Thoracic aorta (tissue), 2 donors: ENCODE data around the gene ERCC2. TPM values are rescaled to one million over a fixed set of nuclear protein-coding genes. Genes with fewer than 3 reads are reported as not detected.

Experiments used
- ATAC-seq: fragments of 150-250 bp; one replicate; pipeline ENCODE4 v1.8.0; 2017; ENCODE audit warnings: low read depth; ENCODE audit not compliant: insufficient number of reproducible peaks, low FRiP score
- DNase-seq: peaks from one replicate; pipeline ENCODE4 v3.0.0-alpha.2; 2020; ENCODE audit warnings: low spot score
- H3K27ac ChIP-seq, 2 donors: fragments of 200-600 bp; sonication (generic); 1 replicate in 1 of 2; 2 replicates in 1 of 2; pipeline ENCODE4 v1.5.1; 2016; ENCODE audit warnings: mild to moderate bottlenecking in 2 of 2, moderate library complexity in 2 of 2
- H3K27me3 ChIP-seq: fragments of 200-600 bp; sonication (generic); replicated peaks from 2 replicates; pipeline ENCODE4 v1.6.0; 2016; ENCODE audit warnings: mild to moderate bottlenecking; ENCODE audit not compliant: insufficient read depth
- H3K36me3 ChIP-seq: fragments of 200-600 bp; sonication (generic); one replicate; pipeline ENCODE4 v1.5.1; 2016
- H3K4me1 ChIP-seq, 2 donors: fragments of 200-600 bp; sonication (generic); 1 replicate in 1 of 2; 2 replicates in 1 of 2; pipeline versions ENCODE4 v1.5.1 to v1.6.0; 2016; ENCODE audit warnings: low read depth in 2 of 2, mild to moderate bottlenecking in 1 of 2; ENCODE audit not compliant: control insufficient read depth in 1 of 2
- H3K4me3 ChIP-seq: fragments of 200-600 bp; sonication (generic); 2 replicates; pipeline ENCODE4 v1.5.1; 2016; ENCODE audit warnings: mild to moderate bottlenecking
- H3K9me3 ChIP-seq: fragments of 200-600 bp; sonication (generic); 2 replicates; pipeline ENCODE4 v1.5.1; 2016
- CTCF ChIP-seq: fragments of 200-600 bp; sonication (generic); IDR thresholded peaks from one replicate; pipeline ENCODE4 v1.5.1; 2019; ENCODE audit warnings: antibody characterized with exemption
- total RNA-seq, 2 donors: library from RNA; depleted of rRNA; stranded (reverse); fragments of >200 nt; gene quantifications; one replicate each; pipeline versions ENCODE4 v1.1.0 to v1.2.3, GENCODE V29; 2016

The ERCC2 gene
- total RNA-seq, 2 donors from 2014 or later: 11.6 to 18.3 TPM

DNA sequence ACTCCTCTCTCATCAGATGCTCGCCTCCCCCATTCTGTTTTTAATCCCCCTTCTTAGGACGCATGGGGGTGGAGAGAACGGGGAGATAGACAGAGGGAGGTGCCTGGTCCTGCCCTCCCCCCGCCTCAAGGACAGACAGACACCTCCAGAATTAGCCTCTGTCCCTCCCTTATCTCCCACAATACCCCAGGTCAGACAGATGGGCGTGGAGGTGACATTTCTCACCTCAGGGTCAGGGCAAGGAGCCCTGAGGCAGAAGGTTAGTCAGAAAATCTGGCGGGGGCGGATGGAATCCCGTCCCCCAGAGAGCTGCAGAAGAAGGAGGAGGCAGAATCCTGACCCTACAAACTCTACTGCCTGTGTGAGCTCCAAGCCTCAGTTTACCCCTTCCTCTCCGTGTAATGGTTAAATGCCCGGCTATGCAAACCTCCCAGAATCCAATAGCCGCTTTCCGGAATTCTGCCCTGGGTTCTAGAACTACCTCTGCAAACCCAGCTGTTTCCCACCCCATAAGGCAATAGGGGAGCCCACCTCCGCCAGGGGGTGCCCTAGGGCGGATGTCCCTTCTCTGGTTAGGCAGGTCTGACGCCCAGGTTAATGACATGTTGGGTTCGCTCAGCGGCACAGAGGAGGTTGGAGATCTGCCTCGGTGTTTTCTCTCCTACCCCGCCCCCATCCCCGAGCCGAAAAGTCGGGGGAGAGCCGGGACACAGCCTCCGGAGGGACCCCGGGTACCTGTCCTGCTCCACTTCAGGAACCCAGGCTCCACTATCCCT, 33.6 kb upstream of the ERCC2 start:
- no peak for DNase-seq
- Histone ChIP-seq H3K4me1 (peaks cover 12 to 43% of the 10 kb centered on the region in 2 donors), H3K36me3 (no peaks in the 10 kb centered on the region), H3K4me3 (peak overlapping the region; percentile 88), H3K27ac (peak overlapping the region in 1 of 2 donors; percentile 97), H3K27me3 (no peaks in the 10 kb centered on the region), H3K9me3 (no peaks in the 10 kb centered on the region)
- ATAC-seq: no peak
- TF ChIP-seq CTCF: peak; percentile 30

DNA sequence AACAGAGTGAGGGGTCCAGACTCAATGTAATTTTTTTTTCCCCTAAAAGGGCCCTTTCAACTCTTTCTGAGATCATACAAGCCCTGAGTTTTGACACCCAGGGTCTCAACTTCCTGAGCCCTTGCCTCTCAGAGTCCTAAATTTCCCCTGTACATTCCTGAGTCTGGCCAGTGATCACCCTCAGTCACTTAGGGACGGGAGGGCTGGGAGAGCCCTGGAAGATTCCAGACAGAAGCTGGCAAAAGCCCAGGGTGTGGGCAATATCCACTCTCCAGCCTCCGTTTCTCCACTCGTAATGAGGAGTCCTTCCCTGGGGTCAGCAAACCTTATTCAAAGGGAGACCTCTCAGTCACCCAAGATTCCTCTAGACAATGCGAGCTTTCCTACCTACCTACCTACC, 32.9 kb upstream of the ERCC2 start:
- H3K4me1 ChIP-seq: peaks cover 15 to 50% of the 10 kb centered on the region in 2 donors
- H3K36me3 ChIP-seq: no peaks in the 10 kb centered on the region
- TF ChIP-seq CTCF: no peak
- DNase-seq (no peak), ATAC-seq (no peak)
- no peaks in the 10 kb centered on the region for H3K9me3 ChIP-seq
- no peaks in the 10 kb centered on the region for H3K27me3 ChIP-seq
- H3K27ac ChIP-seq: peak overlapping the region in 1 of 2 donors; percentile 18
- H3K4me3 ChIP-seq: peak overlapping the region; percentile 88

DNA sequence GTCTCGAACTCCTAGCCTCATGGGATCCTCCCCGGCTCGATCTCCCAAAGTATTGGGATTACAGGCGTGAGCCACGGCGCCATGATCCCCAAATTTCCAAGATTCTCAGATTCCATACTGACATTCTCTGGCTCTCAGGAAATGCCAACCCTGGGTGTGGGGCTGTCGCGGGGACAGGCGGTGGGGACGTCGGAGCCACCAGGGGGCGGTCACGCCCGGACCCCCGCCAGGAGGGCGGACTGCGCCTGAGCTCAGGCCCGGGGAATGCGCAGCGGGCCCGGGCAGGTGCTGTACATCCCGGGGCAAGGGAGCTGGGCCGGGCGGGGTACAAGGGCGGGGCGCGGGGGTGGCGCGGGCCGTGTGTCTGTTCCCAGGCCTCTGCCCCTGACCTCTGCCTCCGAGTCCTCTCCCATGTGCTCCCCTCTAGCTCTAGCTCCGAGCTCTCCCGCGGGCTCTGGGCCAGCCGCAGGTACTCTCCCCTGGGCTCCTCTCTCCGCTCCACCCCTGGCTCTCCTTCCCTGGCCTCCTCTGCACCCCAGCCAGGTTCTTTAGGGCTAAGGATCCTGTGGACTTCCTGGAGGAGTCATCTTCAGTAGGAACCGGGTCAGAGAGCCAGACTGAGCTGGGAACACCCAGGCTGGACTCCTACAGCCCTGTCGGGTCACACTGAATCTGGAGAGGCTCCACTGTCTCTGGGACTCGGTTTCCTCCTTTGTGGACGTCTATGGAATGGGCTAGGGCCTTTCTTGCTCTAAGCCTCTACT, 32.1 kb upstream of the ERCC2 start:
- ATAC-seq: no peak
- H3K36me3 ChIP-seq: no peaks in the 10 kb centered on the region
- H3K4me1 ChIP-seq: peaks cover 15 to 53% of the 10 kb centered on the region in 2 donors
- H3K9me3 ChIP-seq: no peaks in the 10 kb centered on the region
- DNase-seq: no peak
- TF ChIP-seq CTCF: peak; percentile 46
- no peaks in the 10 kb centered on the region for H3K27me3 ChIP-seq
- H3K4me3 ChIP-seq: no peak overlapping the region
- no peak overlapping the region for H3K27ac ChIP-seq

DNA sequence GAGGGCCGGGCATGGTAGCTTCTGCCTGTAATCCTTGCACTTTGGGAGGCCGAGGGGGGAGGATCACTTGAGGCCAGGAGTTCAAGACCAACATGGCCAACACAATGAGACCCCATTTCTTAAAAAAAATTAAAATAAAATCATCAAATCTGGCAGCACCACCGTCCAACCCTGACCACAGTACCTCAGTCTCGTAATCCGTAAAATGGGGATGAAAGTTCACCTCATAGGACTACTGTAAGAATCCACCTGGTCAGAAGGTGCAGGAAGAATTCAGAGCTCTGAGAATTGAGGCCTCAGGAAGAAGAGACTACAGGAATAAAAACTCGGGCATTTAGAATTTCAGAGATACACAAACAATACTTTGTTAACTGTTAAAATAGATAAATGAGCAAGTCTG, 31.4 kb upstream of the ERCC2 start:
- Histone ChIP-seq H3K36me3 (no peaks in the 10 kb centered on the region), H3K9me3 (no peaks in the 10 kb centered on the region), H3K27me3 (no peaks in the 10 kb centered on the region), H3K4me3 (no peak overlapping the region), H3K27ac (no peak overlapping the region), H3K4me1 (peaks cover 10 to 46% of the 10 kb centered on the region in 2 donors)
- DNase-seq (no peak), ATAC-seq (no peak)
- no peak for TF ChIP-seq CTCF

- Histone ChIP-seq H3K4me1 (peaks cover 8 to 44% of the 10 kb centered on the region in 2 donors), H3K36me3 (peaks cover 5% of the 10 kb centered on the region), H3K4me3 (no peak overlapping the region), H3K27ac (no peak overlapping the region), H3K27me3 (no peaks in the 10 kb centered on the region), H3K9me3 (no peaks in the 10 kb centered on the region)
- DNase-seq (no peak), ATAC-seq (no peak)
- no peak for TF ChIP-seq CTCF
Observed at GRCh38 chr19:45400192-45400591, 29.8 kb upstream of the ERCC2 start.
